WI38 (cell line): ENCODE results near the gene LANCL2.
"Not testable (repeated sequence)": the region's sequence is repeated elsewhere in the genome, so short reads cannot be mapped to it uniquely, and the experiment has no call there.

Experiments used
- H3K4me3 ChIP-seq: 2 replicates; pipeline ENCODE4 v1.5.1; 2011; ENCODE audit warnings: low read depth, mild to moderate bottlenecking, control low read depth, low read length
- TF ChIP-seq, protein P1 (sequence below): IDR thresholded peaks from 2 replicates; pipeline ENCODE4 v1.5.1; 2012; ENCODE audit warnings: low read depth, mild to moderate bottlenecking, control low read depth, low read length

LANCL2 gene

GRCh38 chr7:55348502-55348901, 16.6 kb upstream of the LANCL2 start:
- TF ChIP-seq, protein P1, sequence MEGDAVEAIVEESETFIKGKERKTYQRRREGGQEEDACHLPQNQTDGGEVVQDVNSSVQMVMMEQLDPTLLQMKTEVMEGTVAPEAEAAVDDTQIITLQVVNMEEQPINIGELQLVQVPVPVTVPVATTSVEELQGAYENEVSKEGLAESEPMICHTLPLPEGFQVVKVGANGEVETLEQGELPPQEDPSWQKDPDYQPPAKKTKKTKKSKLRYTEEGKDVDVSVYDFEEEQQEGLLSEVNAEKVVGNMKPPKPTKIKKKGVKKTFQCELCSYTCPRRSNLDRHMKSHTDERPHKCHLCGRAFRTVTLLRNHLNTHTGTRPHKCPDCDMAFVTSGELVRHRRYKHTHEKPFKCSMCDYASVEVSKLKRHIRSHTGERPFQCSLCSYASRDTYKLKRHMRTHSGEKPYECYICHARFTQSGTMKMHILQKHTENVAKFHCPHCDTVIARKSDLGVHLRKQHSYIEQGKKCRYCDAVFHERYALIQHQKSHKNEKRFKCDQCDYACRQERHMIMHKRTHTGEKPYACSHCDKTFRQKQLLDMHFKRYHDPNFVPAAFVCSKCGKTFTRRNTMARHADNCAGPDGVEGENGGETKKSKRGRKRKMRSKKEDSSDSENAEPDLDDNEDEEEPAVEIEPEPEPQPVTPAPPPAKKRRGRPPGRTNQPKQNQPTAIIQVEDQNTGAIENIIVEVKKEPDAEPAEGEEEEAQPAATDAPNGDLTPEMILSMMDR, result no peak
- H3K4me3 ChIP-seq, result no peak overlapping the region

DNA sequence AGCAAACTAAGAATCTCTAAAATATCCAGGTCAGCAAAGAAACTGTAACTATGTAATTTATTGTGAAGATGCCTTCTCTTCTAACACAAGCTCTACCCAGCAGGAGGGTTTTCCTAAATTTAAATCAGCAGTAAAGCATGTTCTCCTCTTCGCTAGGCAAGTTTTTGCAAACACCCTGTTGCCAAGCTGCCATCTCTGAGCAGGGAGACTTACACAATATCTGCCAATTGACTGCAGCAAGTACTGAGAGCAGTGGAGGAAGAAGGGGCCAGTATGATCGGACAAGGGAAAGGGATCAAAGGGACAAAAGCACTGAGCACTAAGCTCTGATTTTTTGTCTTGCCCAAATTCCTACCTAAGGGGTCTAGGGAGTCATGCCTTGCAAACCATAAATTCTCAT, 16.0 kb upstream of the LANCL2 start:
- no peak overlapping the region for H3K4me3 ChIP-seq
- TF ChIP-seq, protein P1, result no peak

DNA sequence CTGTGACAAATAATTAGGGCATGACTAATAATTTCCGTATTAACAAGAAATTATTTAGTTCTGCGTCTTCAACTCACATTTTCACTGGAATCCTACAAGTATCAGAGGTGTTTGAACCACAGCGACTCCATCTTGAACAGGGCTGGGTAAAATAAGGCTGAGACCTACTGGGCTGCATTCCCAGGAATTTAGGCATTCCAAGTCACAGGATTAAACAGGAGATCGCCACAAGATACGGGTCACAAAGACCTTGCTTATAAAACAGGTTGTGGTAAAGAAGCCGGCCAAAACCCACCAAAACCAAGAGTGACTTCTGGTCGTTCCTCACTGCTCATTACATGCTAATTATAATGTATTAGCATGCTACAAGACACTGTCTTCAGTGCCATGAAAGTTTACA, 14.9 kb upstream of the LANCL2 start:
- H3K4me3 ChIP-seq, result no peak overlapping the region

DNA sequence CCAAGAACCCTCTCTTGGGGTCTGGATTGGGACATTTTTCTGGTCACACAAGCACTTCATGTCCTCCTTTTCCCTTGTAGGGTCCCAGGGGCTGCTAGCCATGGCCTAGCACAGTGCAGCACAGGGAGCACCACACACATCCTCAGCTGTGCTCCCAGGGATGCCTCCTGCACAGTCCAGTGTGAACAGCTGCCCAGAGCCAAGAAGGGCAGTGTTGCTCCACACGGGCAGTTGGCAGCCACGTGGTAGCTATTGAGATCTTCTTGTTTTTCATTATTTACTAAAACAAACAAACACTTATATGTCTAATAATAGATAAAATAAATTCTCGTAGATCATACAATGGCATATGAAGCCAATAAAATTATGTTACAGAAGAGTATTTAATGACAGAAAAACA, 13.9 kb upstream of the LANCL2 start:
- TF ChIP-seq, protein P1, result no peak
- H3K4me3 ChIP-seq, result no peak overlapping the region

More for the DNA sequence above, 14.9 kb upstream of the LANCL2 start:
- TF ChIP-seq, protein P1, result no peak

DNA sequence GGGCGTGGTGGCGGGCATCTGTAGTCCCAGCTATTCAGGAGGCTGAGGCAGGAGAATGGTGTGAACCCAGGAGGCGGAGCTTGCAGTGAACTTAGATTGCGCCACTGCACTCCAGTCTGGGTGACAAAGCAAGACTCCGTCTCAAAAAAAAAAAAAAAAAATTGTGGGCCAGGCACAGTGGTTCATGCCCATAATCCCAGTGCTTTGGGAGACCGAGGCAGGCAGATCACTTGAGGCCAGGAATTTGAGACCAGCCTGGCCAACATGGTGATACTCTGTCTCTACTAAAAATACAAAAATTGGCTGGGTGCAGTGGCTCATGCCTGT, 12.2 kb upstream of the LANCL2 start:
- not testable (repeated sequence) for H3K4me3 ChIP-seq

GRCh38 chr7:55360486-55360885, 4.7 kb upstream of the LANCL2 start:
- H3K4me3 ChIP-seq, result no peak overlapping the region
- TF ChIP-seq, protein P1, result no peak

- no peak overlapping the region for H3K4me3 ChIP-seq
- TF ChIP-seq, protein P1, result no peak
These were observed 3.6 kb upstream of the LANCL2 start for GRCh38 chr7:55361560-55361959.

DNA sequence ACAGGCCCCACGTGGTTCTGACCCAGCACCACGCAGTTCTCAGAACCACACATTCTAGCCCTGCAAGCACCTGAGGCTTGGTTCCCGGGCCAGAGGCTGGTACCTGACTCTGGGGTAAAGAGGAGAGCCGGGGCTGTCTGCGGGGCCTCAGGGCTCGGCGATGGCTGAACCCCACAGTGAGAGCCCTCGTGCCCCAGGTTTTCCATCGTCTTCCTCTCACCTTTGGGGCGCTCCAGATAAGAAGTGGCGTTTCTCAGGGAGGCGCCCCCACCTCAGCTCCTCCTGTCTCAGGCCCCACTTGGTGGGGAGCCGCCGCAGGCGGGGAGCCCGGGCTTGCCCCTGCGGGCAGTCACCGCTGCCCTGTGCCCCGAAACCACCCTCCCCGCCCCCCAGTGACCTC, 2.2 kb upstream of the LANCL2 start:
- no peak overlapping the region for H3K4me3 ChIP-seq
- TF ChIP-seq, protein P1, result no peak
